ENCODE results near the gene RAB11FIP4. TPM values are rescaled to one million over a fixed set of nuclear protein-coding genes. Genes with fewer than 3 reads are reported as not detected.
A peak's percentile ranks its signal among the peaks of the same experiment; 100 is the strongest.

Gene RAB11FIP4
- total and polyA plus RNA-seq, 9 of the 15 experiments (the other 6 are each of a cell fraction or from before 2014, with no cell fraction given), result 0.62 to 16.6 (median 8.9) TPM

DNA sequence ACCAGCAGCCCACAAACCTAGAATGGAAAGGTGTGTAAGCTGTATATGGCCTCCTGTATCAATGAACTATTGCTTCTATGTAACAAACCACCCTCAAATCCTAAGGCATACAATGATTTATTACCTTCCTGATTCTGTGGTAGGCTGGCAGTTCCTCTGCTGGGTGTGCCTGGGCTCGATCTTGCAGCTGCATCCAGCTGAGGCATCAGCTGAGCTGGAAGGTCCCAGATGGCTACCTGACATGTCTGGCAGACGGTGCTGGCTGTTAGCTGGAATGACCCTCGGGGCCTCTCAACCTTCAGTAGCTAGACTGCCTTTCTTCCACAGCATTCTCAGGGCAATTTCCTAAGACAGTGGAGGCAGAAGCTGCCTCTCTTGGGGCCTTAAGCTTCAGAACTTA is 152.7 kb downstream of the RAB11FIP4 start (continued):
- TF ChIP-seq, protein P1, sequence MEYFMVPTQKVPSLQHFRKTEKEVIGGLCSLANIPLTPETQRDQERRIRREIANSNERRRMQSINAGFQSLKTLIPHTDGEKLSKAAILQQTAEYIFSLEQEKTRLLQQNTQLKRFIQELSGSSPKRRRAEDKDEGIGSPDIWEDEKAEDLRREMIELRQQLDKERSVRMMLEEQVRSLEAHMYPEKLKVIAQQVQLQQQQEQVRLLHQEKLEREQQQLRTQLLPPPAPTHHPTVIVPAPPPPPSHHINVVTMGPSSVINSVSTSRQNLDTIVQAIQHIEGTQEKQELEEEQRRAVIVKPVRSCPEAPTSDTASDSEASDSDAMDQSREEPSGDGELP (CRISPR knock-in tag; IDR thresholded peaks at IDR 0.05; ENCODE audit: borderline replicate concordance), result peak; percentile 46; the same call in 1 of the 2 replicates

DNA sequence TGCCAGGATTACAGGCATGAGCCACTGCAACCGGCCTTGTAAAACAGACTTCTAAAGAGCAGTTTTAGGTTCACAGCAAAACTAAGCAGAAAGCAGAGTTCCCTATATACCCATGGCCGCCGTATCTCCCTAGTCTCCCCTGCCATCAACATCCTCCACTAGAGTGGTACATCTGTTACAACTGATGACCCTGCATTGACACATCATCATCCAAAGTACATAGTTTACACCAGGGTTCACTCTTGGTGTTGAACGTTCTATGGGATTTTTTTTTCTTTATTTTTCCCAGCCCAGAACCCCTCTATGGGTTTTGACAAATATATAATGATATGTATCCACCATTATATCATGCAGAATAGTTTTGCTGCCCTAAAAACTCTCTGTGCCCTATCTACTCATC is 155.2 kb downstream of the RAB11FIP4 start:
- CTCF ChIA-PET (ENCODE audit: low intra/inter-chr PET ratio), result no interaction called here
- POLR2A ChIA-PET, result interaction anchor here (0.6 kb wide), 1 partner anchor 176 kb away, joined by 3 read pairs; no protein-coding TSS in a partner anchor
- DNase-seq (ENCODE audit: extremely low read depth in 1 of 4, low spot score in 3 of 4), result no peak
- no peak for TF ChIP-seq SUPT5H (IDR thresholded peaks at IDR 0.05)
- TF ChIP-seq, protein P2, sequence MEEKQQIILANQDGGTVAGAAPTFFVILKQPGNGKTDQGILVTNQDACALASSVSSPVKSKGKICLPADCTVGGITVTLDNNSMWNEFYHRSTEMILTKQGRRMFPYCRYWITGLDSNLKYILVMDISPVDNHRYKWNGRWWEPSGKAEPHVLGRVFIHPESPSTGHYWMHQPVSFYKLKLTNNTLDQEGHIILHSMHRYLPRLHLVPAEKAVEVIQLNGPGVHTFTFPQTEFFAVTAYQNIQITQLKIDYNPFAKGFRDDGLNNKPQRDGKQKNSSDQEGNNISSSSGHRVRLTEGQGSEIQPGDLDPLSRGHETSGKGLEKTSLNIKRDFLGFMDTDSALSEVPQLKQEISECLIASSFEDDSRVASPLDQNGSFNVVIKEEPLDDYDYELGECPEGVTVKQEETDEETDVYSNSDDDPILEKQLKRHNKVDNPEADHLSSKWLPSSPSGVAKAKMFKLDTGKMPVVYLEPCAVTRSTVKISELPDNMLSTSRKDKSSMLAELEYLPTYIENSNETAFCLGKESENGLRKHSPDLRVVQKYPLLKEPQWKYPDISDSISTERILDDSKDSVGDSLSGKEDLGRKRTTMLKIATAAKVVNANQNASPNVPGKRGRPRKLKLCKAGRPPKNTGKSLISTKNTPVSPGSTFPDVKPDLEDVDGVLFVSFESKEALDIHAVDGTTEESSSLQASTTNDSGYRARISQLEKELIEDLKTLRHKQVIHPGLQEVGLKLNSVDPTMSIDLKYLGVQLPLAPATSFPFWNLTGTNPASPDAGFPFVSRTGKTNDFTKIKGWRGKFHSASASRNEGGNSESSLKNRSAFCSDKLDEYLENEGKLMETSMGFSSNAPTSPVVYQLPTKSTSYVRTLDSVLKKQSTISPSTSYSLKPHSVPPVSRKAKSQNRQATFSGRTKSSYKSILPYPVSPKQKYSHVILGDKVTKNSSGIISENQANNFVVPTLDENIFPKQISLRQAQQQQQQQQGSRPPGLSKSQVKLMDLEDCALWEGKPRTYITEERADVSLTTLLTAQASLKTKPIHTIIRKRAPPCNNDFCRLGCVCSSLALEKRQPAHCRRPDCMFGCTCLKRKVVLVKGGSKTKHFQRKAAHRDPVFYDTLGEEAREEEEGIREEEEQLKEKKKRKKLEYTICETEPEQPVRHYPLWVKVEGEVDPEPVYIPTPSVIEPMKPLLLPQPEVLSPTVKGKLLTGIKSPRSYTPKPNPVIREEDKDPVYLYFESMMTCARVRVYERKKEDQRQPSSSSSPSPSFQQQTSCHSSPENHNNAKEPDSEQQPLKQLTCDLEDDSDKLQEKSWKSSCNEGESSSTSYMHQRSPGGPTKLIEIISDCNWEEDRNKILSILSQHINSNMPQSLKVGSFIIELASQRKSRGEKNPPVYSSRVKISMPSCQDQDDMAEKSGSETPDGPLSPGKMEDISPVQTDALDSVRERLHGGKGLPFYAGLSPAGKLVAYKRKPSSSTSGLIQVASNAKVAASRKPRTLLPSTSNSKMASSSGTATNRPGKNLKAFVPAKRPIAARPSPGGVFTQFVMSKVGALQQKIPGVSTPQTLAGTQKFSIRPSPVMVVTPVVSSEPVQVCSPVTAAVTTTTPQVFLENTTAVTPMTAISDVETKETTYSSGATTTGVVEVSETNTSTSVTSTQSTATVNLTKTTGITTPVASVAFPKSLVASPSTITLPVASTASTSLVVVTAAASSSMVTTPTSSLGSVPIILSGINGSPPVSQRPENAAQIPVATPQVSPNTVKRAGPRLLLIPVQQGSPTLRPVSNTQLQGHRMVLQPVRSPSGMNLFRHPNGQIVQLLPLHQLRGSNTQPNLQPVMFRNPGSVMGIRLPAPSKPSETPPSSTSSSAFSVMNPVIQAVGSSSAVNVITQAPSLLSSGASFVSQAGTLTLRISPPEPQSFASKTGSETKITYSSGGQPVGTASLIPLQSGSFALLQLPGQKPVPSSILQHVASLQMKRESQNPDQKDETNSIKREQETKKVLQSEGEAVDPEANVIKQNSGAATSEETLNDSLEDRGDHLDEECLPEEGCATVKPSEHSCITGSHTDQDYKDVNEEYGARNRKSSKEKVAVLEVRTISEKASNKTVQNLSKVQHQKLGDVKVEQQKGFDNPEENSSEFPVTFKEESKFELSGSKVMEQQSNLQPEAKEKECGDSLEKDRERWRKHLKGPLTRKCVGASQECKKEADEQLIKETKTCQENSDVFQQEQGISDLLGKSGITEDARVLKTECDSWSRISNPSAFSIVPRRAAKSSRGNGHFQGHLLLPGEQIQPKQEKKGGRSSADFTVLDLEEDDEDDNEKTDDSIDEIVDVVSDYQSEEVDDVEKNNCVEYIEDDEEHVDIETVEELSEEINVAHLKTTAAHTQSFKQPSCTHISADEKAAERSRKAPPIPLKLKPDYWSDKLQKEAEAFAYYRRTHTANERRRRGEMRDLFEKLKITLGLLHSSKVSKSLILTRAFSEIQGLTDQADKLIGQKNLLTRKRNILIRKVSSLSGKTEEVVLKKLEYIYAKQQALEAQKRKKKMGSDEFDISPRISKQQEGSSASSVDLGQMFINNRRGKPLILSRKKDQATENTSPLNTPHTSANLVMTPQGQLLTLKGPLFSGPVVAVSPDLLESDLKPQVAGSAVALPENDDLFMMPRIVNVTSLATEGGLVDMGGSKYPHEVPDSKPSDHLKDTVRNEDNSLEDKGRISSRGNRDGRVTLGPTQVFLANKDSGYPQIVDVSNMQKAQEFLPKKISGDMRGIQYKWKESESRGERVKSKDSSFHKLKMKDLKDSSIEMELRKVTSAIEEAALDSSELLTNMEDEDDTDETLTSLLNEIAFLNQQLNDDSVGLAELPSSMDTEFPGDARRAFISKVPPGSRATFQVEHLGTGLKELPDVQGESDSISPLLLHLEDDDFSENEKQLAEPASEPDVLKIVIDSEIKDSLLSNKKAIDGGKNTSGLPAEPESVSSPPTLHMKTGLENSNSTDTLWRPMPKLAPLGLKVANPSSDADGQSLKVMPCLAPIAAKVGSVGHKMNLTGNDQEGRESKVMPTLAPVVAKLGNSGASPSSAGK (IDR thresholded peaks at IDR 0.05), result no peak
- TF ChIP-seq BCOR (IDR thresholded peaks at IDR 0.05), result no peak

More for the DNA sequence above, 155.2 kb downstream of the RAB11FIP4 start:
- in situ Hi-C loops (cut with MboI), result no loop called here
- Histone ChIP-seq H3K79me2 (ENCODE audit: control insufficient read depth, insufficient read depth, low read length) (peaks cover 7% of the 10 kb centered on the region; the same call in 2 of the 3 replicates), H3K4me2 (ENCODE audit: insufficient read depth, low read length) (no peak overlapping the region), H3K9me1 (ENCODE audit: control insufficient read depth, insufficient read depth, low read length) (no peaks in the 10 kb centered on the region), H3K36me3 (ENCODE audit: control insufficient read depth, insufficient read depth, low read length) (no peaks in the 10 kb centered on the region), H3K4me3 (no peak overlapping the region), H3K9me3 (replicated peaks; ENCODE audit: control insufficient read depth, insufficient read depth, low read depth, low read length) (no peaks in the 10 kb centered on the region), H2AFZ (ENCODE audit: low read depth, low read length) (no peak overlapping the region), H4K20me1 (replicated peaks; ENCODE audit: control insufficient read depth, insufficient read depth, low read length) (no peaks in the 10 kb centered on the region), H3K4me1 (replicated peaks in 1 of 2; ENCODE audit: control insufficient read depth in 2 of 2, insufficient read depth in 2 of 2, low read length in 2 of 2) (peaks cover 3 to 12% of the 10 kb centered on the region in 2 experiments; a peak in 4 of 5 replicates), H3K9ac (ENCODE audit: insufficient read depth in 1 of 2, low read depth in 2 of 2, low read length in 2 of 2) (no peak overlapping the region), H3K27me3 (ENCODE audit: control insufficient read depth in 2 of 2, insufficient read depth in 2 of 2, low read length in 2 of 2) (peaks cover 0 to 3% of the 10 kb centered on the region in 2 experiments; a peak in 2 of 5 replicates), H3K27ac (ENCODE audit: extremely low read depth, low read depth, low read length) (no peak overlapping the region)
- no TSS peak for BruUV-seq (replicated peaks)
- ATAC-seq, result no peak
- intact Hi-C loops (cut with micrococcal nuclease), result no loop called here
- WGBS (ENCODE audit: insufficient coverage, low coverage, missing lambda C conversion rate), result 46% methylated on average over 4 of the region's 4 CpGs
- FAIRE-seq, result no peak

Data from K562 (cell line).